Stomach (tissue), 4 donors: ENCODE data around the gene LMNB1.

ENCODE experiments used
- CTCF ChIP-seq, 7 experiments: fragments of 450-650 bp in 4 of 7; fragments of 200-600 bp in 3 of 7; sonication (generic) in 3 of 7; IDR thresholded peaks; one replicate each; pipeline ENCODE4 v1.5.1; 2016 to 2019; ENCODE audit warnings: antibody characterized with exemption in 7 of 7, control low read depth in 2 of 7, mild to moderate bottlenecking in 1 of 7
- POLR2AphosphoS5 ChIP-seq, 3 donors: sonication (generic); formaldehyde crosslinking; IDR thresholded peaks; one replicate each; pipeline ENCODE4 v1.6.1; 2016; ENCODE audit warnings: antibody characterized with exemption in 3 of 3

GRCh38 chr5:126858441-126858840 lies 81.5 kb downstream of the LMNB1 start:
- TF ChIP-seq POLR2AphosphoS5 (IDR thresholded peaks at IDR 0.05) (no peak), CTCF (IDR thresholded peaks at IDR 0.05) (no peak)
